H1 (cell line): ENCODE measurements around the gene LRPPRC.

ENCODE experiments used
- CHD2 ChIP-seq: IDR thresholded peaks from 2 replicates; pipeline ENCODE4 v1.6.1; 2012; ENCODE audit warnings: low read length, improper control_type of control experiment
- CREB1 ChIP-seq: IDR thresholded peaks from 2 replicates; pipeline ENCODE4 v1.6.1; 2012; ENCODE audit warnings: inconsistent platforms
- CTCF ChIP-seq, 3 experiments: IDR thresholded peaks; 1 replicate in 2 of 3; 2 replicates in 1 of 3; pipeline versions ENCODE4 v1.5.1 to v1.6.1; 2011; ENCODE audit warnings: low read length in 3 of 3, mild to moderate bottlenecking in 3 of 3, inconsistent platforms in 2 of 3, low read depth in 1 of 3, moderate library complexity in 1 of 3; ENCODE audit not compliant: insufficient read depth in 1 of 3; ENCODE audit errors: control extremely low read depth in 1 of 3
- EZH2 ChIP-seq: fragments of 200-600 bp; sonication (generic); IDR thresholded peaks from 2 replicates; pipeline ENCODE4 v1.7.1; 2012; ENCODE audit warnings: low read depth, mild to moderate bottlenecking, moderate library complexity, low read length, inconsistent platforms; ENCODE audit not compliant: severe bottlenecking
- FOSL1 ChIP-seq: IDR thresholded peaks from 2 replicates; pipeline ENCODE4 v1.6.1; 2011; ENCODE audit warnings: mild to moderate bottlenecking, low read depth, low read length, moderate library complexity; ENCODE audit not compliant: insufficient read depth
- MAX ChIP-seq: IDR thresholded peaks from 2 replicates; pipeline ENCODE4 v1.6.1; 2012; ENCODE audit warnings: inconsistent platforms
- POLR2A ChIP-seq, 2 experiments: IDR thresholded peaks; 1 replicate in 1 of 2; 2 replicates in 1 of 2; pipeline ENCODE4 v1.6.1; 2011; ENCODE audit warnings: low read depth in 2 of 2, low read length in 2 of 2, mild to moderate bottlenecking in 2 of 2; ENCODE audit errors: control extremely low read depth in 1 of 2
- RAD21 ChIP-seq, 2 experiments: IDR thresholded peaks in 1 of 2; conservative IDR thresholded peaks in 1 of 2; 2 replicates each; pipeline ENCODE4 v1.6.1; 2011; ENCODE audit warnings: low read depth in 2 of 2, low read length in 2 of 2, improper control_type of control experiment in 1 of 2, inconsistent platforms in 1 of 2, mild to moderate bottlenecking in 1 of 2, moderate library complexity in 1 of 2
- RNF2 ChIP-seq: fragments of 200-900, 300-1000 bp; sonication (generic); IDR thresholded peaks from 2 replicates; pipeline ENCODE4 v1.7.1; 2016; ENCODE audit warnings: borderline replicate concordance, low read depth, mild to moderate bottlenecking, antibody characterized with exemption, low read length; ENCODE audit not compliant: poor library complexity, severe bottlenecking; ENCODE audit errors: missing control alignments
- SIN3A ChIP-seq, 2 experiments: IDR thresholded peaks in 1 of 2; conservative IDR thresholded peaks in 1 of 2; 2 replicates each; pipeline ENCODE4 v1.6.1; 2011 to 2012; ENCODE audit warnings: low read length in 2 of 2, improper control_type of control experiment in 1 of 2, low read depth in 1 of 2, mild to moderate bottlenecking in 1 of 2
- SIX5 ChIP-seq: IDR thresholded peaks from 2 replicates; pipeline ENCODE4 v1.6.1; 2011; ENCODE audit warnings: mild to moderate bottlenecking, low read depth, low read length
- TAF1 ChIP-seq: IDR thresholded peaks from 2 replicates; pipeline ENCODE4 v1.6.1; 2011; ENCODE audit warnings: mild to moderate bottlenecking, low read depth, low read length
- TBP ChIP-seq: IDR thresholded peaks from 2 replicates; pipeline ENCODE4 v1.6.1; 2011; ENCODE audit warnings: low read depth, low read length, improper control_type of control experiment
- YY1 ChIP-seq: IDR thresholded peaks from 2 replicates; pipeline ENCODE4 v1.6.1; 2011; ENCODE audit warnings: low read depth, mild to moderate bottlenecking, low read length

- no peak for TF ChIP-seq TAF1
- no peak for TF ChIP-seq SIN3A (conservative IDR thresholded peaks at IDR 0.05 in 1 of 2, IDR thresholded peaks at IDR 0.05 in 1 of 2; ENCODE audit: low read depth in 1 of 2, low read length in 2 of 2)
- TF ChIP-seq CTCF (IDR thresholded peaks at IDR 0.05; ENCODE audit: control extremely low read depth in 1 of 3, insufficient read depth in 1 of 3, low read depth in 1 of 3, low read length in 3 of 3), result no peak
- no peak for TF ChIP-seq RAD21 (IDR thresholded peaks at IDR 0.05 in 1 of 2, conservative IDR thresholded peaks at IDR 0.05 in 1 of 2; ENCODE audit: low read depth in 2 of 2, low read length in 2 of 2)
- no peak for TF ChIP-seq CREB1
- no peak for TF ChIP-seq CHD2
- TF ChIP-seq FOSL1, result no peak
- no peak for TF ChIP-seq TBP
- TF ChIP-seq POLR2A (IDR thresholded peaks at IDR 0.05; ENCODE audit: control extremely low read depth in 1 of 2, low read depth in 2 of 2, low read length in 2 of 2), result no peak
- no peak for TF ChIP-seq YY1
- TF ChIP-seq EZH2, result no peak
- no peak for TF ChIP-seq MAX
- no peak for TF ChIP-seq RNF2
- no peak for TF ChIP-seq SIX5
Observed at GRCh38 chr2:43944915-43945314, 50.9 kb downstream of the LRPPRC start.
